GM15510 (cell line): ENCODE measurements around the gene SYNGR1.

Experiments used
- POLR2A ChIP-seq: IDR thresholded peaks from 3 replicates; pipeline ENCODE4 v1.6.1; 2011; ENCODE audit warnings: borderline replicate concordance; ENCODE audit not compliant: insufficient read length; ENCODE audit errors: extremely low read depth

Gene SYNGR1

GRCh38 chr22:39327995-39328754, 21.6 kb upstream of the SYNGR1 start:
- TF ChIP-seq POLR2A = no peak

GRCh38 chr22:39332441-39333064, 17.2 kb upstream of the SYNGR1 start:
- TF ChIP-seq POLR2A = no peak

GRCh38 chr22:39336411-39336810, 13.4 kb upstream of the SYNGR1 start:
- no peak for TF ChIP-seq POLR2A

GRCh38 chr22:39341179-39341578, 8.6 kb upstream of the SYNGR1 start:
- no peak for TF ChIP-seq POLR2A

- no peak for TF ChIP-seq POLR2A
Measured at GRCh38 chr22:39343259-39344045, 6.3 kb upstream of the SYNGR1 start.

GRCh38 chr22:39344046-39344390, 5.8 kb upstream of the SYNGR1 start:
- no peak for TF ChIP-seq POLR2A

GRCh38 chr22:39345231-39345630, 4.6 kb upstream of the SYNGR1 start:
- TF ChIP-seq POLR2A = no peak

GRCh38 chr22:39348909-39349505, 784 bp upstream of the SYNGR1 start:
- TF ChIP-seq POLR2A = no peak

GRCh38 chr22:39349506-39349966, 255 bp upstream of the SYNGR1 start:
- no peak for TF ChIP-seq POLR2A

GRCh38 chr22:39350757-39351688, 1.2 kb downstream of the SYNGR1 start:
- no peak for TF ChIP-seq POLR2A

- no peak for TF ChIP-seq POLR2A
Measured at GRCh38 chr22:39351689-39352214, 2.0 kb downstream of the SYNGR1 start.

GRCh38 chr22:39352306-39352891, 2.6 kb downstream of the SYNGR1 start:
- TF ChIP-seq POLR2A = no peak

- TF ChIP-seq POLR2A = no peak
Measured at GRCh38 chr22:39353346-39353745, 3.6 kb downstream of the SYNGR1 start.
